Upper lobe of left lung (tissue), 6 donors: ENCODE measurements around the gene NINJ2. TPM values are rescaled to one million over a fixed set of nuclear protein-coding genes. Genes with fewer than 3 reads are reported as not detected.

Source experiments
- ATAC-seq, 2 donors: fragments of 200-7000 bp; cut with Tn5 transposase; one replicate each; pipeline ENCODE4 v1.9.1; 2022; ENCODE audit warnings: mild to moderate bottlenecking in 2 of 2, moderate library complexity in 2 of 2; ENCODE audit not compliant: low FRiP score in 2 of 2
- DNase-seq, 2 donors: peaks; one replicate each; pipeline ENCODE4 v3.0.0-alpha.2; 2019 to 2020
- H3K27ac ChIP-seq, 4 donors: fragments of 200-600 bp; sonication (generic); one replicate each; pipeline ENCODE4 v1.5.1; 2016 to 2019
- H3K27me3 ChIP-seq, 4 donors: fragments of 200-600 bp; sonication (generic); one replicate each; pipeline ENCODE4 v1.5.1; 2017 to 2019
- H3K36me3 ChIP-seq, 4 donors: fragments of 200-600 bp; sonication (generic); one replicate each; pipeline ENCODE4 v1.5.1; 2016 to 2019
- H3K4me1 ChIP-seq, 4 donors: fragments of 200-600 bp; sonication (generic); one replicate each; pipeline ENCODE4 v1.5.1; 2018 to 2019
- H3K4me3 ChIP-seq, 4 donors: fragments of 200-600 bp; sonication (generic); one replicate each; pipeline ENCODE4 v1.5.1; 2017 to 2019; ENCODE audit warnings: mild to moderate bottlenecking in 2 of 4, moderate library complexity in 1 of 4
- H3K9me3 ChIP-seq, 4 donors: fragments of 200-600 bp; sonication (generic); one replicate each; pipeline ENCODE4 v1.5.1; 2018 to 2019
- EP300 ChIP-seq, 4 donors: sonication (generic); formaldehyde crosslinking; IDR thresholded peaks; one replicate each; pipeline ENCODE4 v1.5.1; 2017; ENCODE audit warnings: antibody characterized with exemption in 4 of 4, control low read depth in 2 of 4
- POLR2A ChIP-seq, 4 donors: fragments of 450-650 bp; IDR thresholded peaks; one replicate each; pipeline ENCODE4 v1.5.1; 2016 to 2017; ENCODE audit warnings: antibody characterized with exemption in 4 of 4, mild to moderate bottlenecking in 2 of 4
- POLR2AphosphoS5 ChIP-seq, 2 donors: sonication (generic); formaldehyde crosslinking; IDR thresholded peaks; one replicate each; pipeline ENCODE4 v1.5.1; 2017; ENCODE audit warnings: antibody characterized with exemption in 2 of 2
- WGBS, 2 donors: methylation state at CpG; one replicate each; pipeline ENCODE4 v1.1.5; 2017 to 2018; 5-methylcytosine and 5-hydroxymethylcytosine counted together
- total RNA-seq, 6 donors: library from RNA; depleted of rRNA in 4 of 6; stranded (reverse); fragments of >200 nt in 4 of 6; gene quantifications; one replicate each; pipeline versions ENCODE4 v1.1.0 to v1.2.1, GENCODE V29; 2016 to 2021
- TF ChIP-seq, protein P1 (sequence below), 6 experiments: fragments of 450-650 bp in 4 of 6; fragments of 200-600 bp in 2 of 6; sonication (generic) in 2 of 6; IDR thresholded peaks; one replicate each; pipeline ENCODE4 v1.5.1; 2016 to 2019; ENCODE audit warnings: antibody characterized with exemption in 6 of 6
- donor health status: DM: no; HTN: no; CAD: no; lungs with moderate emphysema.
- donor health status: DM: no; HTN: yes; CAD: no; lungs with severe emphysema.

The NINJ2 gene
- total RNA-seq, 6 donors from 2014 or later, result 15.6 to 73.3 (median 36.2) TPM

DNA sequence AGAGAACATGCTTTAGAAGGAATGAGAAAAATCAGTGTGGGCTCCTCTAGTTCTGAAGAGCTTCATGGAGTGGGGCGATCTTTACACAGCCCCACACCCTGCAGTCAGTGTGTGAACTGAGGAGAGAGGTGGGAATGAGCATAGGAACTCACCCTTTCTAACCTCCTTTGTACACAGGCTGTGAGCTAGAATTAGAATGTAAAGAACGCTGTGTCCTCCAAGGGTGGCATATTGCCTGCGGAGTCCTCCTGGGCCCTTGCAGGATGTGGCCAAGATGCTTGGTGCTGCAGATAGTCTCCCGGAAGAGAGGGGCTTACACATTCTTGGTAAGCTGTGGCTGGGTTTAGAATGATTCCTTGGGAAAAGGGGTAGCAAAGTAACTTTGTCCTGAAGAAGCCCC is 43.9 kb downstream of the NINJ2 start:
- TF ChIP-seq POLR2AphosphoS5 (IDR thresholded peaks at IDR 0.05) (no peak), POLR2A (IDR thresholded peaks at IDR 0.05) (no peak), EP300 (IDR thresholded peaks at IDR 0.05) (no peak)
- TF ChIP-seq, protein P1, sequence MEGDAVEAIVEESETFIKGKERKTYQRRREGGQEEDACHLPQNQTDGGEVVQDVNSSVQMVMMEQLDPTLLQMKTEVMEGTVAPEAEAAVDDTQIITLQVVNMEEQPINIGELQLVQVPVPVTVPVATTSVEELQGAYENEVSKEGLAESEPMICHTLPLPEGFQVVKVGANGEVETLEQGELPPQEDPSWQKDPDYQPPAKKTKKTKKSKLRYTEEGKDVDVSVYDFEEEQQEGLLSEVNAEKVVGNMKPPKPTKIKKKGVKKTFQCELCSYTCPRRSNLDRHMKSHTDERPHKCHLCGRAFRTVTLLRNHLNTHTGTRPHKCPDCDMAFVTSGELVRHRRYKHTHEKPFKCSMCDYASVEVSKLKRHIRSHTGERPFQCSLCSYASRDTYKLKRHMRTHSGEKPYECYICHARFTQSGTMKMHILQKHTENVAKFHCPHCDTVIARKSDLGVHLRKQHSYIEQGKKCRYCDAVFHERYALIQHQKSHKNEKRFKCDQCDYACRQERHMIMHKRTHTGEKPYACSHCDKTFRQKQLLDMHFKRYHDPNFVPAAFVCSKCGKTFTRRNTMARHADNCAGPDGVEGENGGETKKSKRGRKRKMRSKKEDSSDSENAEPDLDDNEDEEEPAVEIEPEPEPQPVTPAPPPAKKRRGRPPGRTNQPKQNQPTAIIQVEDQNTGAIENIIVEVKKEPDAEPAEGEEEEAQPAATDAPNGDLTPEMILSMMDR (IDR thresholded peaks at IDR 0.05), result no peak
- Histone ChIP-seq H3K9me3 (no peaks in the 10 kb centered on the region), H3K4me1 (peaks cover 38 to 83% (median 68%) of the 10 kb centered on the region in 4 donors), H3K4me3 (no peak overlapping the region), H3K27ac (peak overlapping the region; percentile 42 to 85 (median 62)), H3K27me3 (no peaks in the 10 kb centered on the region), H3K36me3 (no peaks in the 10 kb centered on the region)
- WGBS, 2 donors, result 61 to 63% methylated on average over 4 of the region's 4 CpGs
- DNase-seq, result peak in 1 of 2 donors; percentile 66
- ATAC-seq, result peak in 1 of 2 donors; percentile 57

DNA sequence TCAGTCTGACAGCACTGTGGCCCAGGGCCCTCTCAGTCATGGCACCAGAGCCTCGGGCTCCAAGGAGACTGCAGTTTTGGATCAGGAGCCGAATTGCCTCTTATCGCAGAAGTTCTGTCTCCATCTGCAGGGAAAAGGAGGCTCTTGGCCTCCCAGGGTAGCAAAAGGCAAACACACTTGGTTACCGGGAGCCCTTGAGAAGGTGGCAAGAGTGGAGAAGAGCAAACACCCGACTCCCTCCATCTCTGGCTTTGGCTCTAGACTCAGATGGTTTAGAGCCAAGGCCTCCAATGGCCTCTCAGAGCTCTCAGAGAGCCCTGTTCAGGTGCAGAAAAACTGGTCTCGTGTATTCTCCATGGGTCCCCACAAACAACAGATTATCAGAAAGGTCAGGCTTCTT is 44.6 kb downstream of the NINJ2 start:
- 47 to 68% methylated on average over 5 to 6 of the region's 6 CpGs for WGBS, 2 donors
- Histone ChIP-seq H3K4me3 (no peak overlapping the region), H3K9me3 (no peaks in the 10 kb centered on the region), H3K27me3 (no peaks in the 10 kb centered on the region), H3K4me1 (peaks cover 41 to 89% (median 74%) of the 10 kb centered on the region in 4 donors), H3K27ac (peak overlapping the region; percentile 43 to 85 (median 74)), H3K36me3 (no peaks in the 10 kb centered on the region)
- TF ChIP-seq, protein P1 (IDR thresholded peaks at IDR 0.05), result no peak
- TF ChIP-seq POLR2A (IDR thresholded peaks at IDR 0.05), result peak in 1 of 4 donors; percentile 17
- peak; percentile 34 to 37 for TF ChIP-seq POLR2AphosphoS5 (IDR thresholded peaks at IDR 0.05)
- no peak for TF ChIP-seq EP300 (IDR thresholded peaks at IDR 0.05)
- DNase-seq (peak in 1 of 2 donors; percentile 83), ATAC-seq (peak; percentile 9 to 71)

DNA sequence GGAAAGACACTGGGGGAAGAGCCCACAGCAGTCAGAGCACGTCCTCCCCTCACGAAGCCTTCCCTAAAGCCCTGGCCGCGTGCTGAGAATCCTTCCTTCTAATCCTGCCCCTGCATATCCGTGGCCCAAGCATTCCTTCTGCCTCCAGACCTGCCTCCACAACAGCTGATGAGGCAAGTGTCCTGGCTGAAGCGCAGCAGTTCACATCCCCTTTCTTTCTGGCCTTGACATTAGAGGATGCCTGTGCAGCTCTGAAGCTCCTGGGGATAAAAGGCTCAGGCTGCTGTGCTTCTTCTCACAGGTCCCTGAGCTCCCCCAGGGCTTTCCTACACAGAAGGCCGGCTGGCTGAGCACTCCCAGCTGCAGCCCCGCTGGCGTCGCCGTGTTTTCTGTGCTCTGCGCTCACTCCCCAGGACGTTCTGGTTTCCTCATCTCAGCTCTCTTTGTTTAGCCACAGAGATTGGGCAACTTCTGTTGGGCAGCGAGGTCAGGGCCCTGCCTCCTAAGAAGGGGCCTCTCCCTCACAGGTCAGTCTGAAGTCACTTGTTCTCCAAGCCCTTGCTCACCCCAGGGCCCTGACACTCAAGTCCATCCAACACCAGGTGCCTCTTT is 45.8 kb downstream of the NINJ2 start:
- no peaks in the 10 kb centered on the region for H3K27me3 ChIP-seq
- peak overlapping the region in 1 of 4 donors; percentile 19 for H3K4me3 ChIP-seq
- WGBS, 2 donors, result 50 to 51% methylated on average over 13 to 14 of the region's 14 CpGs
- H3K9me3 ChIP-seq, result no peaks in the 10 kb centered on the region
- ATAC-seq (peak; percentile 87 to 88), DNase-seq (peak; percentile 84 to 91)
- peaks cover 34 to 81% (median 65%) of the 10 kb centered on the region in 4 donors for H3K4me1 ChIP-seq
- TF ChIP-seq EP300 (IDR thresholded peaks at IDR 0.05) (no peak), POLR2AphosphoS5 (IDR thresholded peaks at IDR 0.05) (peak; percentile 73 to 87), POLR2A (IDR thresholded peaks at IDR 0.05) (peak in 2 of 4 donors; percentile 28 to 81)
- TF ChIP-seq, protein P1 (IDR thresholded peaks at IDR 0.05), result no peak
- H3K27ac ChIP-seq, result peak overlapping the region; percentile 67 to 86 (median 82)
- H3K36me3 ChIP-seq, result no peaks in the 10 kb centered on the region

DNA sequence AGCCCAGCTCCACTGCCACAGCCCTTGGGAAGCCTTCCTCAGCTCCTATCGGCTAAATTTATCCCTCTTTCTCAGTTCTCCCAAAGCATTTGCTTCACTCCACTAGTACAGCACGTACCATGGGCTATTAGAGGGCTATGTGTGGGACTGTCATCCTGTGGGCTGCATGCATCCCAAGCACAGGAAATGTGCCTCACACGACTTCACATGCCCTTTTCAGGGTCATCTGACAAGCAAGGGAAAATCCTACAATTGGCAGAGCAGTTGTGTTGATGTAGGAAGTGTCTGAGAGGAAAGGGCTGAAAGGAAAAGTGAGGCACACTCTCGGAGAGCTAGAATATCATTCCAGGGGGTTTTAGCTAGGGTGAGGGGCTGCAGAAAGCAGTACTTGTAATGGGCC is 47.6 kb downstream of the NINJ2 start:
- DNase-seq (no peak), ATAC-seq (no peak)
- 40 to 62% methylated on average over 4 of the region's 4 CpGs for WGBS, 2 donors
- no peaks in the 10 kb centered on the region for H3K9me3 ChIP-seq
- H3K27me3 ChIP-seq, result no peaks in the 10 kb centered on the region
- TF ChIP-seq, protein P1 (IDR thresholded peaks at IDR 0.05), result no peak
- TF ChIP-seq EP300 (IDR thresholded peaks at IDR 0.05) (peak in 1 of 4 donors; percentile 63), POLR2A (IDR thresholded peaks at IDR 0.05) (peak in 1 of 4 donors; percentile 45), POLR2AphosphoS5 (IDR thresholded peaks at IDR 0.05) (peak; percentile 52 to 54)
- peak overlapping the region in 3 of 4 donors; percentile 66 to 85 (median 80) for H3K27ac ChIP-seq
- H3K4me1 ChIP-seq, result peaks cover 39 to 70% (median 61%) of the 10 kb centered on the region in 4 donors
- no peak overlapping the region for H3K4me3 ChIP-seq
- no peaks in the 10 kb centered on the region for H3K36me3 ChIP-seq
